ENCODE data around the gene GPANK1. TPM values are rescaled to one million over a fixed set of nuclear protein-coding genes. Genes with fewer than 3 reads are reported as not detected.

The GPANK1 gene
- total and polyA plus RNA-seq, 9 of the 15 experiments (the other 6 are each of a cell fraction or from before 2014, with no cell fraction given) = 32.2 to 111 (median 46.3) TPM

DNA sequence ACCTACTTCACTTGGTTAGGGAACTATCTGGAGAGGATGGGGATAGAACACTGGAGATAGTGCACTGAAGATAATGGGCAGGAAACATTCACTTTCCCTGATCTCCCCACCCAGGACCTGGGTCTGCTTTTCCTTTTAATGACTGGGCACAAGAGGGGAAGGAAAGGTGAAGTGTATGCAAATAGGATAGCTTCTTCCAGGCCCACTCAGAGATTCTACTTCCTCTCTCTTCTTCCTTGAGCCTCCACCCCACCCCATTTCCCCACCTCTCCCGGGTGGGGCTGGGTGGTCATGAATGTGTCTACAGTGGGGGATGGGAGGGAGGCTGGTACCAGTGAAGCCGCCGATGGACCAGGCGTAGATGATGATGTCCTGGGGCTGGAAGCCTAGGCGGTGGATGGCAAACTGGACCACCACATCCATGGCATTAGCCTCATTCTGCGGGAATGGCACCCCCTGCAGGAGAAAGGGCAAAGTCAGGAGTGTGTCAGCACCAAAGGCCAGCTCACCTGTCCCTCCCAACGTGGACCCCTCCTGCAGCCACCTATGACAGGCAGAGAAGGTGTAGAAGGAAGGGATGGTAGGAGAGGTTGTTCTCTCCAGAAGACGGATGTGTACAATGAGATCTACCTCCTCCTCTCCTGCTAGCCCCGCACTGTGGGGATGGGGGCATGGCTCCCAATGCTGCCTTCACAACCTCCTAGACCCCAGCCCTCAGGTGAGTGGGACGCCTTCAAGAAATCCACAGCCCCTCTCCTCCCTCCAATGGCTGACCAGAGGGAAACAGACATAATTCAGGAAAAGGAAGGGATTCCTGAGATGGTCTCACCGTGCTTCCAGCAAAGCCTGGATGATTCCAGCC, 24.7 kb upstream of the GPANK1 start (continued):
- TF ChIP-seq RBFOX2 (IDR thresholded peaks at IDR 0.05; ENCODE audit: low read depth, low read length) = peak; percentile 41; the same call in 1 of the 2 replicates
- TF ChIP-seq ZNF785 (CRISPR knock-in tag; IDR thresholded peaks at IDR 0.05) = no peak
- 0 out of 2 replicates have a peak, but pooled peaks have one; percentile 34 for TF ChIP-seq GABPB1 (CRISPR knock-in tag; IDR thresholded peaks at IDR 0.05)
- TF ChIP-seq MTA3 (IDR thresholded peaks at IDR 0.05; ENCODE audit: borderline replicate concordance) = no peak
- peak; percentile 70 for TF ChIP-seq SPI1 (IDR thresholded peaks at IDR 0.05; ENCODE audit: borderline replicate concordance, low read depth, low read length)
- TF ChIP-seq, protein P1, sequence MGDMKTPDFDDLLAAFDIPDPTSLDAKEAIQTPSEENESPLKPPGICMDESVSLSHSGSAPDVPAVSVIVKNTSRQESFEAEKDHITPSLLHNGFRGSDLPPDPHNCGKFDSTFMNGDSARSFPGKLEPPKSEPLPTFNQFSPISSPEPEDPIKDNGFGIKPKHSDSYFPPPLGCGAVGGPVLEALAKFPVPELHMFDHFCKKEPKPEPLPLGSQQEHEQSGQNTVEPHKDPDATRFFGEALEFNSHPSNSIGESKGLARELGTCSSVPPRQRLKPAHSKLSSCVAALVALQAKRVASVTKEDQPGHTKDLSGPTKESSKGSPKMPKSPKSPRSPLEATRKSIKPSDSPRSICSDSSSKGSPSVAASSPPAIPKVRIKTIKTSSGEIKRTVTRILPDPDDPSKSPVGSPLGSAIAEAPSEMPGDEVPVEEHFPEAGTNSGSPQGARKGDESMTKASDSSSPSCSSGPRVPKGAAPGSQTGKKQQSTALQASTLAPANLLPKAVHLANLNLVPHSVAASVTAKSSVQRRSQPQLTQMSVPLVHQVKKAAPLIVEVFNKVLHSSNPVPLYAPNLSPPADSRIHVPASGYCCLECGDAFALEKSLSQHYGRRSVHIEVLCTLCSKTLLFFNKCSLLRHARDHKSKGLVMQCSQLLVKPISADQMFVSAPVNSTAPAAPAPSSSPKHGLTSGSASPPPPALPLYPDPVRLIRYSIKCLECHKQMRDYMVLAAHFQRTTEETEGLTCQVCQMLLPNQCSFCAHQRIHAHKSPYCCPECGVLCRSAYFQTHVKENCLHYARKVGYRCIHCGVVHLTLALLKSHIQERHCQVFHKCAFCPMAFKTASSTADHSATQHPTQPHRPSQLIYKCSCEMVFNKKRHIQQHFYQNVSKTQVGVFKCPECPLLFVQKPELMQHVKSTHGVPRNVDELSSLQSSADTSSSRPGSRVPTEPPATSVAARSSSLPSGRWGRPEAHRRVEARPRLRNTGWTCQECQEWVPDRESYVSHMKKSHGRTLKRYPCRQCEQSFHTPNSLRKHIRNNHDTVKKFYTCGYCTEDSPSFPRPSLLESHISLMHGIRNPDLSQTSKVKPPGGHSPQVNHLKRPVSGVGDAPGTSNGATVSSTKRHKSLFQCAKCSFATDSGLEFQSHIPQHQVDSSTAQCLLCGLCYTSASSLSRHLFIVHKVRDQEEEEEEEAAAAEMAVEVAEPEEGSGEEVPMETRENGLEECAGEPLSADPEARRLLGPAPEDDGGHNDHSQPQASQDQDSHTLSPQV (IDR thresholded peaks at IDR 0.05) = peak; percentile 51
- TF ChIP-seq, protein P2, sequence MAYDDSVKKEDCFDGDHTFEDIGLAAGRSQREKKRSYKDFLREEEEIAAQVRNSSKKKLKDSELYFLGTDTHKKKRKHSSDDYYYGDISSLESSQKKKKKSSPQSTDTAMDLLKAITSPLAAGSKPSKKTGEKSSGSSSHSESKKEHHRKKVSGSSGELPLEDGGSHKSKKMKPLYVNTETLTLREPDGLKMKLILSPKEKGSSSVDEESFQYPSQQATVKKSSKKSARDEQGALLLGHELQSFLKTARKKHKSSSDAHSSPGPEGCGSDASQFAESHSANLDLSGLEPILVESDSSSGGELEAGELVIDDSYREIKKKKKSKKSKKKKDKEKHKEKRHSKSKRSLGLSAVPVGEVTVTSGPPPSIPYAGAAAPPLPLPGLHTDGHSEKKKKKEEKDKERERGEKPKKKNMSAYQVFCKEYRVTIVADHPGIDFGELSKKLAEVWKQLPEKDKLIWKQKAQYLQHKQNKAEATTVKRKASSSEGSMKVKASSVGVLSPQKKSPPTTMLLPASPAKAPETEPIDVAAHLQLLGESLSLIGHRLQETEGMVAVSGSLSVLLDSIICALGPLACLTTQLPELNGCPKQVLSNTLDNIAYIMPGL (CRISPR knock-in tag; IDR thresholded peaks at IDR 0.05) = no peak
- no peak for TF ChIP-seq ZNF121 (CRISPR knock-in tag; conservative IDR thresholded peaks at IDR 0.05)
- no peak for TF ChIP-seq HNRNPK (IDR thresholded peaks at IDR 0.05; ENCODE audit: low read depth, low read length, poor library complexity, severe bottlenecking)
- TF ChIP-seq, protein P3, sequence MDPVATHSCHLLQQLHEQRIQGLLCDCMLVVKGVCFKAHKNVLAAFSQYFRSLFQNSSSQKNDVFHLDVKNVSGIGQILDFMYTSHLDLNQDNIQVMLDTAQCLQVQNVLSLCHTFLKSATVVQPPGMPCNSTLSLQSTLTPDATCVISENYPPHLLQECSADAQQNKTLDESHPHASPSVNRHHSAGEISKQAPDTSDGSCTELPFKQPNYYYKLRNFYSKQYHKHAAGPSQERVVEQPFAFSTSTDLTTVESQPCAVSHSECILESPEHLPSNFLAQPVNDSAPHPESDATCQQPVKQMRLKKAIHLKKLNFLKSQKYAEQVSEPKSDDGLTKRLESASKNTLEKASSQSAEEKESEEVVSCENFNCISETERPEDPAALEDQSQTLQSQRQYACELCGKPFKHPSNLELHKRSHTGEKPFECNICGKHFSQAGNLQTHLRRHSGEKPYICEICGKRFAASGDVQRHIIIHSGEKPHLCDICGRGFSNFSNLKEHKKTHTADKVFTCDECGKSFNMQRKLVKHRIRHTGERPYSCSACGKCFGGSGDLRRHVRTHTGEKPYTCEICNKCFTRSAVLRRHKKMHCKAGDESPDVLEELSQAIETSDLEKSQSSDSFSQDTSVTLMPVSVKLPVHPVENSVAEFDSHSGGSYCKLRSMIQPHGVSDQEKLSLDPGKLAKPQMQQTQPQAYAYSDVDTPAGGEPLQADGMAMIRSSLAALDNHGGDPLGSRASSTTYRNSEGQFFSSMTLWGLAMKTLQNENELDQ (CRISPR knock-in tag; IDR thresholded peaks at IDR 0.05; ENCODE audit: borderline replicate concordance) = no peak
- TF ChIP-seq KLF13 (tag; IDR thresholded peaks at IDR 0.05; ENCODE audit: borderline replicate concordance, low read depth) = peak; percentile 13; the same call in 1 of the 2 replicates
- no peak for TF ChIP-seq CC2D1A (IDR thresholded peaks at IDR 0.05)
- peak; percentile 44 for TF ChIP-seq ZBTB7A (IDR thresholded peaks at IDR 0.05; ENCODE audit: borderline replicate concordance, control insufficient read depth, low read depth, low read length)
- TF ChIP-seq ZNF165 (CRISPR knock-in tag; IDR thresholded peaks at IDR 0.05; ENCODE audit: borderline replicate concordance) = no peak
- TF ChIP-seq, protein P4, sequence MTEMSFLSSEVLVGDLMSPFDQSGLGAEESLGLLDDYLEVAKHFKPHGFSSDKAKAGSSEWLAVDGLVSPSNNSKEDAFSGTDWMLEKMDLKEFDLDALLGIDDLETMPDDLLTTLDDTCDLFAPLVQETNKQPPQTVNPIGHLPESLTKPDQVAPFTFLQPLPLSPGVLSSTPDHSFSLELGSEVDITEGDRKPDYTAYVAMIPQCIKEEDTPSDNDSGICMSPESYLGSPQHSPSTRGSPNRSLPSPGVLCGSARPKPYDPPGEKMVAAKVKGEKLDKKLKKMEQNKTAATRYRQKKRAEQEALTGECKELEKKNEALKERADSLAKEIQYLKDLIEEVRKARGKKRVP (CRISPR knock-in tag; IDR thresholded peaks at IDR 0.05) = no peak
